HG03039 (cell line): ENCODE data around the gene NEDD9.
A peak's percentile ranks its signal among the peaks of the same experiment; 100 is the strongest.

Experiments used
- ATAC-seq: cut with Tn5 transposase; IDR thresholded peaks from one replicate; pipeline ENCODE4 v1.9.1; 2021; ENCODE audit warnings: mild to moderate bottlenecking, moderate library complexity; ENCODE audit not compliant: unreplicated experiment

The NEDD9 gene

GRCh38 chr6:11232193-11232769 is at the start of gene NEDD9:
TSS of gene NEDD9 (minus strand) at chr6:11232668. CDS start at chr6:11232515, 153 bp downstream.
- ATAC-seq = peak; percentile 97

GRCh38 chr6:11282245-11282644 is 49.8 kb upstream of the NEDD9 start:
- no peak for ATAC-seq

GRCh38 chr6:11280394-11280793 is 47.9 kb upstream of the NEDD9 start:
- ATAC-seq = no peak

- no peak for ATAC-seq
These were observed 46.8 kb upstream of the NEDD9 start for GRCh38 chr6:11279284-11279689.

GRCh38 chr6:11278207-11278559 is 45.7 kb upstream of the NEDD9 start:
- no peak for ATAC-seq

- peak; percentile 55 for ATAC-seq
These were observed 45.1 kb upstream of the NEDD9 start for GRCh38 chr6:11277275-11278206.

GRCh38 chr6:11276911-11277274 is 44.4 kb upstream of the NEDD9 start:
- ATAC-seq = no peak

GRCh38 chr6:11276228-11276627 is 43.8 kb upstream of the NEDD9 start:
- ATAC-seq = no peak

- ATAC-seq = peak; percentile 62
These were observed 43.1 kb upstream of the NEDD9 start for GRCh38 chr6:11275598-11275997.

- no peak for ATAC-seq
These were observed 41.1 kb upstream of the NEDD9 start for GRCh38 chr6:11273406-11274065.

- ATAC-seq = no peak
These were observed 40.2 kb upstream of the NEDD9 start for GRCh38 chr6:11272491-11273192.

GRCh38 chr6:11271228-11272020 is 39.0 kb upstream of the NEDD9 start:
- ATAC-seq = no peak

GRCh38 chr6:11270030-11271027 is 37.9 kb upstream of the NEDD9 start:
- ATAC-seq = no peak

- no peak for ATAC-seq
These were observed 36.5 kb upstream of the NEDD9 start for GRCh38 chr6:11268978-11269377.

GRCh38 chr6:11266926-11267325 is 34.5 kb upstream of the NEDD9 start:
- ATAC-seq = no peak

GRCh38 chr6:11265932-11266331 is 33.5 kb upstream of the NEDD9 start:
- ATAC-seq = no peak

GRCh38 chr6:11264100-11264499 is 31.6 kb upstream of the NEDD9 start:
- ATAC-seq = no peak

GRCh38 chr6:11263291-11263775 is 30.9 kb upstream of the NEDD9 start:
- ATAC-seq = no peak

GRCh38 chr6:11262242-11262641 is 29.8 kb upstream of the NEDD9 start:
- no peak for ATAC-seq
